SK-N-SH treated with all-trans-retinoic acid at 6 μM for 48 hours (cell line): ENCODE measurements around the gene ZIK1.

Experiments used
- ATAC-seq: fragments of 200-7000 bp; cut with Tn5 transposase; 3 replicates; pipeline ENCODE4 v1.9.1; 2020; ENCODE audit warnings: mild to moderate bottlenecking, moderate library complexity
- ARNTL ChIP-seq: fragments of 450-650 bp; formaldehyde crosslinking; IDR thresholded peaks from 2 replicates; pipeline ENCODE4 v1.5.0; 2020; ENCODE audit warnings: low read depth, mild to moderate bottlenecking, moderate library complexity, borderline replicate concordance
- BACH2 ChIP-seq: fragments of 250-450 bp; sonication (Bioruptor Pico); IDR thresholded peaks from 2 replicates; pipeline ENCODE4 v1.9.0; 2021; ENCODE audit warnings: mild to moderate bottlenecking, borderline replicate concordance
- CSDC2 ChIP-seq: fragments of 250-450 bp; sonication (Bioruptor Pico); IDR thresholded peaks from 2 replicates; pipeline ENCODE4 v1.5.0; 2020; ENCODE audit warnings: mild to moderate bottlenecking, moderate library complexity
- ESRRG ChIP-seq: fragments of 250-450 bp; sonication (Bioruptor Pico); IDR thresholded peaks from 2 replicates; pipeline ENCODE4 v1.6.1; 2021; ENCODE audit warnings: mild to moderate bottlenecking
- ISL1 ChIP-seq: fragments of 250-450 bp; sonication (Bioruptor Pico); IDR thresholded peaks from 2 replicates; pipeline ENCODE4 v2.1.2; 2022; ENCODE audit warnings: mild to moderate bottlenecking, moderate library complexity
- PPARA ChIP-seq: fragments of 250-450 bp; sonication (Bioruptor Pico); IDR thresholded peaks from 2 replicates; pipeline ENCODE4 v1.5.0; 2020; ENCODE audit warnings: mild to moderate bottlenecking, borderline replicate concordance
- RARB ChIP-seq: fragments of 250-450 bp; sonication (Bioruptor Pico); IDR thresholded peaks from 2 replicates; pipeline ENCODE4 v1.8.0; 2021; ENCODE audit warnings: mild to moderate bottlenecking, moderate library complexity
- SNAI2 ChIP-seq: fragments of 250-450 bp; sonication (Bioruptor Pico); IDR thresholded peaks from 2 replicates; pipeline ENCODE4 v1.5.0; 2020; ENCODE audit warnings: mild to moderate bottlenecking, moderate library complexity
- ZC3H10 ChIP-seq: fragments of 250-450 bp; sonication (Bioruptor Pico); IDR thresholded peaks from 2 replicates; pipeline ENCODE4 v1.5.1; 2021; ENCODE audit warnings: mild to moderate bottlenecking, moderate library complexity
- ZFP3 ChIP-seq: fragments of 250-450 bp; sonication (Bioruptor Pico); IDR thresholded peaks from 2 replicates; pipeline ENCODE4 v1.5.0; 2020; ENCODE audit warnings: mild to moderate bottlenecking, moderate library complexity
- ZFP30 ChIP-seq: fragments of 450-650 bp; formaldehyde crosslinking; IDR thresholded peaks from 2 replicates; pipeline ENCODE4 v1.5.0; 2022; ENCODE audit warnings: mild to moderate bottlenecking, moderate library complexity
- ZNF565 ChIP-seq: fragments of 450-650 bp; formaldehyde crosslinking; conservative IDR thresholded peaks from 2 replicates; pipeline ENCODE4 v1.5.0; 2020; ENCODE audit warnings: low read depth, mild to moderate bottlenecking, moderate library complexity
- ZNF70 ChIP-seq: fragments of 450-650 bp; formaldehyde crosslinking; IDR thresholded peaks from 2 replicates; pipeline ENCODE4 v1.5.0; 2020; ENCODE audit warnings: mild to moderate bottlenecking, moderate library complexity
- ZNF8 ChIP-seq: fragments of 450-650 bp; formaldehyde crosslinking; IDR thresholded peaks from 2 replicates; pipeline ENCODE4 v1.5.0; 2020; ENCODE audit warnings: mild to moderate bottlenecking, moderate library complexity
- TF ChIP-seq, protein P1 (sequence below): fragments of 250-450 bp; sonication (Bioruptor Pico); IDR thresholded peaks from 2 replicates; pipeline ENCODE4 v1.5.1; 2021; ENCODE audit warnings: mild to moderate bottlenecking, moderate library complexity
- TF ChIP-seq, protein P2 (sequence below): fragments of 250-450 bp; sonication (Bioruptor Pico); IDR thresholded peaks from 2 replicates; pipeline ENCODE4 v1.5.0; 2020; ENCODE audit warnings: mild to moderate bottlenecking, moderate library complexity
- TF ChIP-seq, protein P3 (sequence below): fragments of 250-450 bp; sonication (Bioruptor Pico); IDR thresholded peaks from 2 replicates; pipeline ENCODE4 v1.8.0; 2021; ENCODE audit warnings: low read depth, mild to moderate bottlenecking, moderate library complexity, borderline replicate concordance

Gene ZIK1

DNA sequence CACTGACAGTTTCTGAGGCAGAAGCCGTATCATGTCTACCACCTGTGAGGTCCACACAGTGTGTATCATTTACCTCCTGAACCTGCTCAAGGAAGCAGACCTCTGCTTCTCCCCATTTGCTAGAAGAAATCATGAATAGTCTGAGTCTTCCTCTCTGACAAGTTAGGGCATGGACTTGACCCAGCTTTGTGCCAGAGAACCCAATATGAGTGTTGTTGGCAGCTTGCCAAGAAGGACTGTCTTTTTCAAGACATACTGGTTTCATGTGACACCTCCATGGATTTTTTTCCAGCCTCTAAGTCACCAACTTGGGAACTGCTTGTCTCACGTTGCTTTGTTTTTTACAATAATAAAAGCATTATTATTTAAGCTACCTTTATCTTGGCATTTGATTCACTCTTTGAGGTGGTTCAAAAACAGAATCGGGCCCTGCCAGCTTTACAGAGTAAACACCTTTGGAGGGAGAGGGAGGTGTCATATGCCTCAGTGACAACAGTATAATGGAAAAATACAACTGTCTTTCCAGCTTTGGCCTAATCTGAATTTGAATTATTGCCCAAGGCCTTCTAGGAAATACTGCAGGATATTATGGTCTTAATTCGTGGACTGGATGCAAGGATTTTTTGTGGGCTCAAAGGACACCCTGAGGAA lies 58.6 kb downstream of the ZIK1 start:
- ATAC-seq: no peak
- TF ChIP-seq ESRRG (no peak), SNAI2 (CRISPR knock-in tag) (no peak), ISL1 (no peak), RARB (CRISPR knock-in tag) (no peak), ZC3H10 (CRISPR knock-in tag) (no peak), ZFP30 (CRISPR knock-in tag) (no peak), PPARA (CRISPR knock-in tag) (no peak), ARNTL (CRISPR knock-in tag) (no peak), ZNF565 (CRISPR knock-in tag) (no peak), CSDC2 (CRISPR knock-in tag) (no peak), ZNF70 (no peak), ZFP3 (CRISPR knock-in tag) (no peak), BACH2 (CRISPR knock-in tag) (no peak), ZNF8 (CRISPR knock-in tag) (no peak)
- TF ChIP-seq, protein P1, sequence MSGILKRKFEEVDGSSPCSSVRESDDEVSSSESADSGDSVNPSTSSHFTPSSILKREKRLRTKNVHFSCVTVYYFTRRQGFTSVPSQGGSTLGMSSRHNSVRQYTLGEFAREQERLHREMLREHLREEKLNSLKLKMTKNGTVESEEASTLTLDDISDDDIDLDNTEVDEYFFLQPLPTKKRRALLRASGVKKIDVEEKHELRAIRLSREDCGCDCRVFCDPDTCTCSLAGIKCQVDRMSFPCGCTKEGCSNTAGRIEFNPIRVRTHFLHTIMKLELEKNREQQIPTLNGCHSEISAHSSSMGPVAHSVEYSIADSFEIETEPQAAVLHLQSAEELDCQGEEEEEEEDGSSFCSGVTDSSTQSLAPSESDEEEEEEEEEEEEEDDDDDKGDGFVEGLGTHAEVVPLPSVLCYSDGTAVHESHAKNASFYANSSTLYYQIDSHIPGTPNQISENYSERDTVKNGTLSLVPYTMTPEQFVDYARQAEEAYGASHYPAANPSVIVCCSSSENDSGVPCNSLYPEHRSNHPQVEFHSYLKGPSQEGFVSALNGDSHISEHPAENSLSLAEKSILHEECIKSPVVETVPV (CRISPR knock-in tag): no peak
- TF ChIP-seq, protein P2, sequence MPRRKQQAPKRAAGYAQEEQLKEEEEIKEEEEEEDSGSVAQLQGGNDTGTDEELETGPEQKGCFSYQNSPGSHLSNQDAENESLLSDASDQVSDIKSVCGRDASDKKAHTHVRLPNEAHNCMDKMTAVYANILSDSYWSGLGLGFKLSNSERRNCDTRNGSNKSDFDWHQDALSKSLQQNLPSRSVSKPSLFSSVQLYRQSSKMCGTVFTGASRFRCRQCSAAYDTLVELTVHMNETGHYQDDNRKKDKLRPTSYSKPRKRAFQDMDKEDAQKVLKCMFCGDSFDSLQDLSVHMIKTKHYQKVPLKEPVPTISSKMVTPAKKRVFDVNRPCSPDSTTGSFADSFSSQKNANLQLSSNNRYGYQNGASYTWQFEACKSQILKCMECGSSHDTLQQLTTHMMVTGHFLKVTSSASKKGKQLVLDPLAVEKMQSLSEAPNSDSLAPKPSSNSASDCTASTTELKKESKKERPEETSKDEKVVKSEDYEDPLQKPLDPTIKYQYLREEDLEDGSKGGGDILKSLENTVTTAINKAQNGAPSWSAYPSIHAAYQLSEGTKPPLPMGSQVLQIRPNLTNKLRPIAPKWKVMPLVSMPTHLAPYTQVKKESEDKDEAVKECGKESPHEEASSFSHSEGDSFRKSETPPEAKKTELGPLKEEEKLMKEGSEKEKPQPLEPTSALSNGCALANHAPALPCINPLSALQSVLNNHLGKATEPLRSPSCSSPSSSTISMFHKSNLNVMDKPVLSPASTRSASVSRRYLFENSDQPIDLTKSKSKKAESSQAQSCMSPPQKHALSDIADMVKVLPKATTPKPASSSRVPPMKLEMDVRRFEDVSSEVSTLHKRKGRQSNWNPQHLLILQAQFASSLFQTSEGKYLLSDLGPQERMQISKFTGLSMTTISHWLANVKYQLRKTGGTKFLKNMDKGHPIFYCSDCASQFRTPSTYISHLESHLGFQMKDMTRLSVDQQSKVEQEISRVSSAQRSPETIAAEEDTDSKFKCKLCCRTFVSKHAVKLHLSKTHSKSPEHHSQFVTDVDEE (CRISPR knock-in tag): no peak
- TF ChIP-seq, protein P3, sequence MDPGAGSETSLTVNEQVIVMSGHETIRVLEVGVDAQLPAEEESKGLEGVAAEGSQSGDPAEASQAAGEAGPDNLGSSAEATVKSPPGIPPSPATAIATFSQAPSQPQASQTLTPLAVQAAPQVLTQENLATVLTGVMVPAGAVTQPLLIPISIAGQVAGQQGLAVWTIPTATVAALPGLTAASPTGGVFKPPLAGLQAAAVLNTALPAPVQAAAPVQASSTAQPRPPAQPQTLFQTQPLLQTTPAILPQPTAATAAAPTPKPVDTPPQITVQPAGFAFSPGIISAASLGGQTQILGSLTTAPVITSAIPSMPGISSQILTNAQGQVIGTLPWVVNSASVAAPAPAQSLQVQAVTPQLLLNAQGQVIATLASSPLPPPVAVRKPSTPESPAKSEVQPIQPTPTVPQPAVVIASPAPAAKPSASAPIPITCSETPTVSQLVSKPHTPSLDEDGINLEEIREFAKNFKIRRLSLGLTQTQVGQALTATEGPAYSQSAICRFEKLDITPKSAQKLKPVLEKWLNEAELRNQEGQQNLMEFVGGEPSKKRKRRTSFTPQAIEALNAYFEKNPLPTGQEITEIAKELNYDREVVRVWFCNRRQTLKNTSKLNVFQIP (CRISPR knock-in tag): no peak
